NCI-H1694 (cell line): ENCODE measurements around the gene GCSAML.
"Not testable (repeated sequence)": the region's sequence is repeated elsewhere in the genome, so short reads cannot be mapped to it uniquely, and the experiment has no call there.

Experiments used
- DNase-seq: peaks from one replicate; lab custom pipeline; 2025; lab: John Stamatoyannopoulos, UW

Gene GCSAML

DNA sequence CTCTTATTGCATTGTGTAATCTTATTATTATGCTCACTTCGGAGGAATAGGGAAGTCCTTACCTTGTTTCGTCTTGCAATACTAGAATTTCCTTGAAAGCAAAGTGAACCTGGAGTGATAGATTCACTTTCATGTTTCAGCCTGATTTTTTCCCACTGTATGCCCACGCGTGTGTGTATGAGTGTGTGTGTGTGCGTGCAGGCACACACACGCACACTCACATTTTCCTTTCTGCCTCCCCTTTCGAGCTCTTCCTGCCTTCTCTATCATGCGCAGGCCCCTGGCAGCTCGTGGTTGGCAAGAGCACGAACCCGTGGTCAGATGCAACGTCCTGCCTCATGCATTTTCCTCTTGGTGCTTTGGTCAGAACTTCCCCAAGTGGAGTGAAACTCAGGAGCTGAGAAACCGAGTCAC lies at the start of gene GCSAML:
TSS of gene GCSAML (plus strand) at position 366 of the 414 bp plus-strand sequence. CDS start 58 bp downstream, outside the sequence.
- no peak for DNase-seq

DNA sequence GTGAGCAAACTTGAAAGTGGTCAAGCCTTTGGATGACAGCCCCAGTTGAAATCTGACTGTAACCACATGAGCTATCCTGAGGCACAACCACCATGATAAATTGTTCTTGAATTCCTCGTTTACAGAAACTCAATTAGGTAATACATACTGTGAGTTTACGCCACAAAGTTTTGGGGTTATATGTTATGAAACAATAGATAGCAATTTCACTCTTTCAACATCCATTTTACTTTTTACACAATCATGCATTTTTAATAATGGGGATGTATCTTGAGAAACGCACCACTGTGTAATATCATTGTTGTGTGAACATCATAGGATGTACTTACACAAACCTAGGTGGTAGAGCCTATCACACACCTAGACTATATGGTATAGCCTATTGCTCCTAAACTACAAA lies 48.1 kb upstream of the GCSAML start:
- no peak for DNase-seq

GRCh38 chr1:247506831-247507230 lies 42.1 kb upstream of the GCSAML start:
- DNase-seq, result no peak

- no peak for DNase-seq
These were observed 30.9 kb upstream of the GCSAML start for GRCh38 chr1:247517795-247518612.

- no peak for DNase-seq
These were observed 30.4 kb upstream of the GCSAML start for GRCh38 chr1:247518613-247518891.

DNA sequence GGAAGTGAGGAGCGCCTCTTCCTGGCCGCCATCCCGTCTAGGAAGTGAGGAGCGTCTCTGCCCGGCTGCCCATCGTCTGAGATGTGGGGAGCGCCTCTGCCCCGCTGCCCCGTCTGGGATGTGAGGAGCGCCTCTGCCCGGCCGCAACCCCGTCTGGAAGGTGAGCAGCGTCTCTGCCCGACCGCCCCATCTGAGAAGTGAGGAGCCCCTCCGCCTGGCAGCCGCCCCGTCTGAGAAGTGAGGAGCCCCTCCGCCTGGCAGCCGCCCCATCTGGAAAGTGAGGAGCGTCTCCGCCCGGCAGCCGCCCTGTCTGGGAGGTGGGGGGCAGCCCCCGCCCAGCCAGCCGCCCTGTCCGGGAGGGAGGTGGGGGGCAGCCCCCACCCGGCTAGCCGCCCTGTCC lies 27.0 kb upstream of the GCSAML start:
- DNase-seq, result not testable (repeated sequence)

DNA sequence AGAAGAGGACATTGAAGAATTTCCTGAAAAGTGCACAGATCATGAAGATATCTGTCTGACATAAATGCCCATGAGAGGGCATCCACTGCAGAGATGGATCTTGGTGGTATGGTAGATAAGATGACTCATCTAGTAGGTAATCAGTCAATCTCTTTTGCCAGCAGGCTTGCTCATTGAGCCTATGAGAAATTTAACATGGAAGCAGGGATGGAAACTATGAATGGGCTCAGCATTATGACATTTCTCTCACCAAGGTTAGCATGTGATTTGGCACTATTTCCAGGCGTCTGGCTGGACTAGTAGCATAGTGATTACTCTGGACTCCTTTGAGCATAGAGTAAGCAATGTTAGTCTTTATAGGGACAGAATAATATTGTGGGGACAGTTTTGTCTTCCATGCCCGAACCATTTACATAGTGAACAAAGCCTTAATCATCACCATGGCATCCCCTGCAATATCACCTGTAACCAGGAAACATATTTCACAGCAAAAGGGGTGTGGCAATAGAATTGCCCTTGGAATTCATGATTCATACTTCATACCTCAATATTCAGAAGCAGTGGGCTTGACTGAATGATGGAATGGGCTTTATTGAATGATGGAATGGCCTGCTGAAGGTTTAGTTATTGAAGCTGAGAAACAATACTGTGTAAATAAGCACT lies 20.0 kb upstream of the GCSAML start:
- DNase-seq, result no peak

GRCh38 chr1:247529771-247530355 lies 19.1 kb upstream of the GCSAML start:
- DNase-seq, result no peak

DNA sequence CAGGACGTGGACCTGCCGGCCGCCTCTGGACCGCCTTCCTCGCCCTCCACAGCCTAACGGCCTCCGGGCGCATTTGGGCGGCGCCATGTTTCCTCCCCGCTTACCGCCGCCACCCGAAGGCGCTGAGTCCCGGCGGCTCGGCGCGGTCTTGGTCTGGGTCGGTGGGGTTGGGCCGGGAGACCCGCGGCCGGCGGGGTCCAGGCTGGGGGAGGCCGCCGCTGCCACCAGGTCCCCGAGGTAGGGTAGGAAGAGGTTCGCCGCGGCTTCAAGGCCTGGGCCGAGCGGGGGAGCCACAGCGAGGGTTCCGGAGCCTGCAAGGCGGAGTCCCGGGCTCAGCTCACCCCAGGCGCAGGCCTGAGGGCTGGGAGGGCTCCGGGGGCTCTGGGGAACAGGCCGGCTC lies 18.1 kb upstream of the GCSAML start:
- DNase-seq, result no peak

DNA sequence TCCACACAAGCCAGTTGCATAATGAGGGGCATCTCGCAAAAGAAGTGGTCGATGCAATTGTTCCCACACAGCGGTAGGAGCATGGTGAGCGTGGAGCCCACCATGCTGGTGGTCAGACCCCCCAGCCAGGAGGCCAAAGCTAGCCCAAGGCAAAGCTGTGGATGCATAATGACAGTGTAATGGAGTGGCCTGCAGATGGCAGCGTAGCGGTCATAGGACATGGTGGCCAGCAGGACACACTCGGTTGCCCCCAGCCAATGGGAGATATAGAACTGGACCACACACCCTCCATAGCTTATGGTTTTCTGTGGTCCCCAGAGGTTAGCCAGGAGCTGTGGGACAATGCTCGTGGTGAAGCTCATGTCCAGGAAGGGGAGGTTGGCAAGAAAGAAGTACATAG lies 17.0 kb upstream of the GCSAML start:
- DNase-seq, result no peak

DNA sequence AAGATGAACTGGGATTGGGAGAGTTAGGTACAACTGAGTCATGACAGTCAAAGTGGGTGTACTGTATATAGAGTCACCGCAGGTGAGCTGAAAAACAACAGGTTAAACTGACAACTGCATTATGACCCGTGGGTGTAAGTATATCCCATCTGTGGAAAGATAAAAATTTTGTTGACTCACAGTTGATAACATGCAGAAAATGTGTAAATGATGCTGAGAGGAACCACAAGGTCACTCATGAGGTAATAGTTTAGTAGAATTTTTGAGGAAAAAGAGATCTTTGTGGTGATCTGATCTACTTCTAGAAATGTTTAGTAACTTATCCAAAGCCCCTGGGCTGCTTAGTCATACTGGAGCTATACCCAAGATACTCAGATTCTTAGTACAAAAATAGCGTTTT lies 13.5 kb upstream of the GCSAML start:
- no peak for DNase-seq

- no peak for DNase-seq
These were observed 12.6 kb upstream of the GCSAML start, which contains the start of gene OR2C3 for GRCh38 chr1:247536340-247536739. Gene OR2C3 (minus strand): TSS chr1:247536440. CDS start chr1:247532511, 3,929 bp downstream.

GRCh38 chr1:247538561-247538960 lies 10.4 kb upstream of the GCSAML start:
- no peak for DNase-seq

DNA sequence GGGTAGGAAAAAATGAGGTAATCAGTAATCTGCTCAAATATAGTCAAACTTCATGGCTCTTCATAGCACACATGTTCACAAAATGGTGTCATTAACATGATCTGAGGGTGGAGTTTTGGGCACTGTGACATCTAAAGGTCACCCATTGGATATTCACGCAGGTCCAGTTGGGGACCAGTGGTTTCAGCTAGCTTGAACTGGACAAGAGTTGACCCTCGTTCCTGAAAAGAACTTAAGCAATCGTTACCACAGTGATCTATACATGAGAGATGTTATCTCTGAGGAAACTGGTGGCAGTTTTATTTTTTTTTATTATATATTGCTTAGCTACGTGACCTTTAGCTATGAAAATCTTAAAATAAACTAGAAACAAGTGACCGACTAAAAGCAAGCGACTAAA lies 9.7 kb upstream of the GCSAML start:
- DNase-seq, result no peak

DNA sequence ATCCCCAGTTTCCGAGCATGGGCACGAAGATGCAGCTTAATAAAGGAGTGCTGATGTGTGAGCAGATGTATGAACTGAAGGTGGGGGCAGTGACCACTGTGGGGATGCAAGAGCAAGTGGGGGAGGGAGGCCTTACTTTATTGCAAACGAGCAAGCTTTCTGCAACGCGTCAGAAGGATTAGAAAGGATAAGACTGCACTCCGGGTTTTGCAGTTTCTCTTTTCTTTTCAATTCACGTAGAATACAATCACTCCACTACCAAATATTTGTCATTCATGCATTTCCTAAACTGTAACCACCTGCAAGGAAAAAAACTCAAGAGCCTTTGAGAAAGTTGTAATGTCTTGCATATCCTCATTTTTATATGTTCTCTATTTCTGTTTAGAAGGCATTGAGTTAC lies 8.4 kb upstream of the GCSAML start:
- DNase-seq, result no peak

GRCh38 chr1:247542811-247543210 lies 6.1 kb upstream of the GCSAML start:
- no peak for DNase-seq

GRCh38 chr1:247548092-247548491 lies 842 bp upstream of the GCSAML start:
- DNase-seq, result no peak

- DNase-seq, result no peak
These were observed 2.8 kb downstream of the GCSAML start for GRCh38 chr1:247551721-247552120.

- DNase-seq, result no peak
These were observed 3.3 kb downstream of the GCSAML start for GRCh38 chr1:247552231-247552630.

DNA sequence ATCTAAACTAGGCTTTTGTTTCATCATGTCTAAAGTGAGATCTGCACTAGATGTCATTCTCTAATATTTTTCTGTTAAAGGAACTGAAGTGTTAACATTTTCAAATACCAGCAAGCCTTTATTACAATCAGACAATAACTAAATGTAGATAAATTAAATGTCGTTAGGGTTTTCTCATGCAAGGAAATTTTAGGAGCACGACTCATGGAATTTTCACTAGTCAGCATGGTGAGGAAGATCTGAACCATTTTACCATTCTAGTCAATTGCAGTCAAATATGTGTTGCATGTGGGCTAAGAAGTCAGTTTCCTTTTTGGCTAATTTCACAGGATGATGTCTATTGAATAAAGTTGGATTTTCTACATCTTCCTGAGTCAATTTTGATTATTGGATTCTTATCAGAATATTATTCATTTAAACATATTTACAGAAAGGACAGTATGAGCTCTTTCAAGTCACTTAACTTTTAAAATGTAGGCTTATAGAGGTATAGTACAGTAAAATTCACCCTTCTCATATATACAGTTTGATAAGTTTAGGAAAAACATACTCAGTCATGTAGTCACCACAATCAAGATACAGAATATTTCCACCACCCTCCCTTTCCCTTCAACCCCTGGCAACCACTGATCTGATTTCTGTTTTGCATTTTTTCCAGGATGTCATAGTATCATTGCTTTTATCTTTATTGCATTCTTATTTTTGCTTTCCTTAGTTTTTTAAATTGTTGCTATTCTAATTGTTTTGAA lies 9.2 kb downstream of the GCSAML start:
- DNase-seq, result no peak

- DNase-seq, result no peak
These were observed 12.8 kb downstream of the GCSAML start for GRCh38 chr1:247561711-247562110.

DNA sequence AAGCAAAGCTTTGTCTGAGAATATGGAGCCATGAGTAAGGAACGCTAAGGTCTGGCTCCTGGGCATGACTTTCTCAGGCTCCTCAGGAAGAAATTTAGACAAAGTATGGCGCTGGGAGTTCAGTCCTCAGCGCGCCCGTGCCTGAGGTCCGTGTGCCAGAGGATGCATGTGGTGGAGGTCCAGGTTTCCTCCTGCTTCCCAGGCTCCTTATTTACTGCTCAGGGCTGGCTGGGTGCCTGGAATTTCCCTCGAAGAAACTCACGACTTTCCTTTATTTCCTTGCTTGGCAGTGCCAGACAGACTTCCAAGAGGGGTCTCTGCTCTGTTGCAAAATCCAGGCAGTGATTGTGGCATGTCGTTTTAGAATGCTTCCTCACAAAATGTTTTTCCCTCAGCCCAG lies 13.3 kb downstream of the GCSAML start:
- no peak for DNase-seq

GRCh38 chr1:247574236-247574635 lies 25.3 kb downstream of the GCSAML start:
- DNase-seq, result no peak
